ENCODE measurements around the gene GBP3.
"Not testable (repeated sequence)": the region's sequence is repeated elsewhere in the genome, so short reads cannot be mapped to it uniquely, and the experiment has no call there.

GBP3 gene, protein sequence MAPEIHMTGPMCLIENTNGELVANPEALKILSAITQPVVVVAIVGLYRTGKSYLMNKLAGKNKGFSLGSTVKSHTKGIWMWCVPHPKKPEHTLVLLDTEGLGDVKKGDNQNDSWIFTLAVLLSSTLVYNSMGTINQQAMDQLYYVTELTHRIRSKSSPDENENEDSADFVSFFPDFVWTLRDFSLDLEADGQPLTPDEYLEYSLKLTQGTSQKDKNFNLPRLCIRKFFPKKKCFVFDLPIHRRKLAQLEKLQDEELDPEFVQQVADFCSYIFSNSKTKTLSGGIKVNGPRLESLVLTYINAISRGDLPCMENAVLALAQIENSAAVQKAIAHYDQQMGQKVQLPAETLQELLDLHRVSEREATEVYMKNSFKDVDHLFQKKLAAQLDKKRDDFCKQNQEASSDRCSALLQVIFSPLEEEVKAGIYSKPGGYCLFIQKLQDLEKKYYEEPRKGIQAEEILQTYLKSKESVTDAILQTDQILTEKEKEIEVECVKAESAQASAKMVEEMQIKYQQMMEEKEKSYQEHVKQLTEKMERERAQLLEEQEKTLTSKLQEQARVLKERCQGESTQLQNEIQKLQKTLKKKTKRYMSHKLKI

DNA sequence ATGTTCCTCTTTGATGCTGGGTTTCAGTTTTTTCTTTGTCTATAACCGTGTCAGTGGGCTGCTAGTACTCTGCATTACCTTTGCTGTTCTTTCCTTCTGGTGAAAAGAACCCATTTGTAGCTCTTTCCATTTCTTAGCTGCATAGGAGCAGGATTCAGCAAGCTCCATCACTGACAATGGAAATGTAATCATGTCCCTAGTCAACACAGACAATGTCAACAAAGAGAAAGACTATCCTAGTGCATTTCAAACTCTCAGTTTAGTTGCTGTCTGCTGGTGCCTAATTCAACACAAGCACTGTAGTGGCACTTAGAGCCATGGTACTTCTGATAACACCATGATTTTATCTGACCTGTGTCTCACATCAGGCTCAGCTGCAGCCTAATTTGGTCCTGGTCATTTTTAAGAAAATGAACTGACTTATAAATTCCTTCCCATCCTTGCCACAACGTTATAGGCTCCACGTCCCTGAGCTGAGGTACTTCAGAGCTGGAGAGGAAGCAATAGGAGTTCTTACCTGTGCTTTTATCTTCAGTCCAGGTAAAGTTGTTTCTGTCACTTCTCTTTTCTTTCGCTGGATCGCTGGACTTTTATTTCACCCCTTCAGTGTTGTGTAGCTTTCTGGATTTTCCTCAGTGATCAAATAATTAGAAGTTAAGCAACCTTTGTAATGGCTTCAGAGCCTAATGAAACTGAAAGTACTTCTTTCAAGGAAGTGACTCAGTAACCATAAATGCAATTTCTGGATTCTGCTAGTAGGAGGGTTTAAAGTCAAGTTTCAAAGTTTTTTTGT, at the start of gene GBP3:
Gene GBP3 (minus strand): TSS at position 700 of the 793 bp plus-strand sequence. CDS start 2,145 bp downstream, outside the sequence.
- H3K27me3 Mint-ChIP-seq: no peaks in the 10 kb centered on the region
- H3K4me3 Mint-ChIP-seq: peak within 1 kb of the TSS; percentile 87
- peaks cover 26% of the 10 kb centered on the region for H3K4me1 Mint-ChIP-seq
- H3K27ac Mint-ChIP-seq: peak within 1 kb of the TSS; percentile 75
- ATAC-seq: peak; percentile 56
- peaks cover 7% of the 10 kb centered on the region for H3K9me3 Mint-ChIP-seq
- peaks cover 30% of the 10 kb centered on the region for H3K36me3 Mint-ChIP-seq

DNA sequence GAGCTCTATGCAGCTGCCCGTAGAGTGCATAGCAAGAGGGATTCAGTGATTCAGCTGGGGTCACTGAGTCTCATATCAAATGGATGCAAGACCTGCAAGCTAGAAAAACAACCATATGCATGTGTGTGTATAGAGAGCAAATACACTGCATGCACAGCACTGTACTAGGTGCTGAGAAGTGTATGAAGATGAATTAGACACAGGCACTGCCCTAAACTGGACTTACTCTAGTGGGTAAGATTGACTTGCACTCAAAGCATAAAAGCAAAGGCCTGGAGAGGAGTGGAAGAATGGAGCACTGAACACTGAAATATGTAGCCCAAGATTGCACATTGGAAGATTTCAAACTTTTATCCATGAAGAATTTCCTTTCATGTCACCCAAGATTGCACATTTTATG, 47.8 kb upstream of the GBP3 start:
- Mint-ChIP-seq H3K4me3 (no peak overlapping the region), H3K27ac (peak overlapping the region; percentile 74), H3K4me1 (peaks cover 11% of the 10 kb centered on the region), H3K9me3 (peaks cover 11% of the 10 kb centered on the region), H3K27me3 (no peaks in the 10 kb centered on the region), H3K36me3 (peaks cover 20% of the 10 kb centered on the region)
- ATAC-seq: no peak

DNA sequence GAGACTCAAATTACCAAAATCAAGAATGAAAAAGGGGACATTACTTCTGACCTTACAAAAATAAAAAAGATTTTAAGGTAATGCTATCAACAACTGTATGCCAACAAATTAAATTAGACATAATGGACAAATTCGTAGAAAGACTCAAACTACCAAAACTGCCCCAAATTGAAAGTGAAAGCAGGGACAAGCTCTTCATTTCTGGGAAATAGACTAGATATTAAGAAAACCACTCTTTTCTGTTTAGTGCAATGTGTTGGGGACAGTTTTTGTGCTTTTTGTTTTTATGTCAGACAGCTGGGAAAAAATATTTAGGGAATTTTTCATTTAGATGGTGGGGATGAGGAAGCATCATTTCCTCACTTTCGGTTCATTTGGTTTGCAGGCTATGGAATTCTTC, 47.3 kb upstream of the GBP3 start:
- Mint-ChIP-seq H3K27ac (peak overlapping the region; percentile 74), H3K4me3 (peak overlapping the region; percentile 68), H3K36me3 (peaks cover 18% of the 10 kb centered on the region), H3K9me3 (peaks cover 11% of the 10 kb centered on the region), H3K4me1 (peaks cover 11% of the 10 kb centered on the region), H3K27me3 (no peaks in the 10 kb centered on the region)
- ATAC-seq: no peak

DNA sequence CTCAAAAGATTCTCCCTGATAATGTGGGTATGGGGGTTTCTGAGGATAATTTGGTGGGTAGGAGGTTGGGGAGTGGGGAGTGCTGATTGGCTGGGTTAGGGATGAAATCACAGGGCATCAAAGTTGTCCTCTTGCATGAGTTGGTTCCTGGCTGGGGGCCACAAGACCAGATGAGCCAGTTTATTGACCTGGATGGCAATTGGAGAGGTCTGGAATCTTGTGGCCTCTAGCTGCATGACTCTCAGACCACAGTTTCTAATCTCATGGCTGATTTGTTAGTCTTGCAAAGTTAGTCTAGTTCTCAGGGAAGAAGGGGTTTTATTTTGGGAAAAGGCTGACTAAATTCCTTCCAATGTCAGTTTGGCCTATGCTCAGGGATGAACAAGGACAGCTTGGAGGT, 45.6 kb upstream of the GBP3 start:
- Mint-ChIP-seq H3K27ac (no peak overlapping the region), H3K4me3 (no peak overlapping the region), H3K36me3 (peaks cover 6% of the 10 kb centered on the region), H3K27me3 (no peaks in the 10 kb centered on the region), H3K9me3 (peaks cover 3% of the 10 kb centered on the region), H3K4me1 (peaks cover 26% of the 10 kb centered on the region)
- ATAC-seq: no peak

DNA sequence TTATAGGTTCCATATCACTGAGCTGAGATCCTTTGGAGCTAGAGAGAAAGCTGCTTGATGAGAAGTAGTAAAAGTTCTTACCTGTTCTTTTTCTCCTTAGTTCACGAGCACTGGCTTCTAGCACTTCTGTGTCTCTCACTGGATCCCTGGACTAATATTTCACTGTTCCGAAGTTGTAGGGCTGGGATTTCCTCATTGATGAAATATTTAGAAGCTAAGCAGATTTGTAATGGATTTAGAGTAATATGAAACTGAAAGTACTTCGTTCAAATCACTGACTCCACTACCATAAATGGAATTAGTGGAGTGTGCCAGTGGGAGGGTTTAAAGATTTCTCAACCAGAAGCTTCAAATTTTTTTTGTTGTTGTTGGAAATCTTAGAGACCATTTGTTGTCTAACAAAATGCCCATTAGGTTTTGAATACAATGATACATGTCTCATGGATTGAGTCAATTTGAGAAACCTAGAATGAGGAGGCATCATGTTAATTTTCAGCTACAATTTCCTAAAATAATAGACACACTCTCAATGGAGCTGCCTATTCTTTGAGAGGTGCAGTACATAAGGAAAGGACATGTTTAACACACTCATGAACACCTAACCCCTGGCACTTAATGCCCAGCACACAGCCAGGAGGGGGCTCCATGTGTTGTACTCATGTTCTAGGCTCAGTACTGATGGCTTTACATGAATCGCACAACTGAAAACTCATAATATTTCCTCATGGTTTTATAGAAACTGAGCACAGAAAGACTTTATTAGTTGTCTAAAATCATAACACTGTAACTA, 42.6 kb upstream of the GBP3 start, which contains the start of gene GBP1:
Gene GBP1 (minus strand): TSS at position 130 of the 790 bp plus-strand sequence. CDS start 1,974 bp downstream, outside the sequence.
- Mint-ChIP-seq H3K27me3 (no peaks in the 10 kb centered on the region), H3K4me1 (peaks cover 46% of the 10 kb centered on the region), H3K27ac (peak within 1 kb of the TSS; percentile 97), H3K9me3 (no peaks in the 10 kb centered on the region), H3K36me3 (peaks cover 23% of the 10 kb centered on the region), H3K4me3 (peak within 1 kb of the TSS; percentile 94)
- peak; percentile 67 for ATAC-seq

DNA sequence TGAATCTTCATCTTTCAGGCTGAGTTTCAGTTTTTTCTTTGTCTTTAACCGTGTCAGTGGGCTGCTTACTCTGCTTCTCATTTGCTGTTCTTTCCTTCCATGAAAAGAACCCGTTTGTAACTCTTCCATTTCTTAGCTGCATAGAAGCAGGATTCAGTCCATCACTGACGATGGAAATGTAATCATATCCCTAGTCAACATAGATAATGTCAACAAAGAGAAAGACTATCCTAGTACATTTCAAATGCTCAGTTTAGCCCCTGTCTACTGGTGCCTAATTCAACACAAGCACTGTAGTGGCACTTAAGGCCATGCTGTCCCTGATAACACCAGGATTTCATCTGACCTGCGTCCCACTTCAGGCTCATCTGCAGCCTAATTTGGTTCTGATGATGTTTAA, 42.0 kb upstream of the GBP3 start:
- Mint-ChIP-seq H3K4me1 (peaks cover 40% of the 10 kb centered on the region), H3K9me3 (no peaks in the 10 kb centered on the region), H3K4me3 (peak overlapping the region; percentile 94), H3K27ac (peak overlapping the region; percentile 97), H3K27me3 (no peaks in the 10 kb centered on the region), H3K36me3 (peaks cover 23% of the 10 kb centered on the region)
- ATAC-seq: peak; percentile 65

DNA sequence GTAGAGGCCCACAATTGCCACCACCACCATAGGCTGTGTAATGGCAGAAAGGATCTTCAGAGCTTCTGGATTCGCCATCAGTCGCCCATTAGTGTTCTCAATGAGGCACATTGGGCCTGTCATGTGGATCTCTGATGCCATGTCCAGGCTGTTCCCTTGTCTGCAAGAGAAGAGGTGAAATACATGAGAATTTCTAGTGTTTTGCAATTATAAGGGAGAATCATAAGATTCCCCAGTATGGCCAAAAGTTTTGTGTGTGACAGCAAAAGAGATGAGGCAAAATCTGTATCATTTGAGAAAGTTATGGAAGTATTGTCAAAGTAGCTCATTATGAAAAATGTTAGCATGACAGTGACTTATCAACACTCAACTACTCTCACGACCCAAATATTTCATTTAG, 40.4 kb upstream of the GBP3 start:
- no peak overlapping the region for H3K27ac Mint-ChIP-seq
- H3K9me3 Mint-ChIP-seq: no peaks in the 10 kb centered on the region
- peaks cover 30% of the 10 kb centered on the region for H3K36me3 Mint-ChIP-seq
- ATAC-seq: no peak
- no peaks in the 10 kb centered on the region for H3K27me3 Mint-ChIP-seq
- peaks cover 38% of the 10 kb centered on the region for H3K4me1 Mint-ChIP-seq
- no peak overlapping the region for H3K4me3 Mint-ChIP-seq

DNA sequence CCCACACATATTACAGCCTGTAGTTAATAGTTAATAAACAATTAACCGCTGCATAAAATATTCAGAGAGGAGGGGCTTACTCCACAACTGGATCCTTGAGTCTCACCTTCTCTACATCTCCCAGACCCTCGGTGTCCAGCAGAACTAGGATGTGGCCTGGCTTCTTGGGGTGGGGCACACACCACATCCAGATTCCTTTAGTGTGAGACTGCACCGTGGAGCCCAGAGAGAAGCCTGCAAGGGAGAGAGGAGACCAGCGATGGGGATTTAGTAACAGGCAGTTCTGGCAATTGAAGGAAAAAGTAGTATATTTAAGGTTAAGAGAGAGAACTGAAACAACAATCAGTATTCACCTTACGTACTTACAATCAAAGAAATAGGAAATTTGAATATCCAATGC, 37.4 kb upstream of the GBP3 start:
- H3K9me3 Mint-ChIP-seq: no peaks in the 10 kb centered on the region
- ATAC-seq: no peak
- H3K4me3 Mint-ChIP-seq: no peak overlapping the region
- H3K4me1 Mint-ChIP-seq: peaks cover 38% of the 10 kb centered on the region
- peaks cover 39% of the 10 kb centered on the region for H3K36me3 Mint-ChIP-seq
- no peak overlapping the region for H3K27ac Mint-ChIP-seq
- H3K27me3 Mint-ChIP-seq: no peaks in the 10 kb centered on the region

DNA sequence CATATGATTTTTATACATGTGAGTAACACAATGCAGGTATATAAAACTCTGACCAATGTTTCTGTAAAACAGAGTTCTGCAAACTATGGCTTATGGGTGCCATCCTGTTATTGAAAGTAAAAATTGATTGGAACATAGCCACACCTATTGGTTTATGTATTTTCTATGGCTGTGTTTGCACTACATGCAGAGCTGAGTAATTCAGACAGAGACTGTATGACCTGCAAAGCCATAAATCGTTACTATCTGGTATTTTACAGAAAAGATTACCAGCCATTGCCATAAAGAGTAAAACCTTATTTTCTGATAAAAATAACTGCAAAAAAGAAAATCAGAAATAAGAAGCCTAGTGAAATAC, 29.3 kb upstream of the GBP3 start:
- no peaks in the 10 kb centered on the region for H3K27me3 Mint-ChIP-seq
- no peak overlapping the region for H3K27ac Mint-ChIP-seq
- ATAC-seq: no peak
- no peaks in the 10 kb centered on the region for H3K4me1 Mint-ChIP-seq
- no peak overlapping the region for H3K4me3 Mint-ChIP-seq
- H3K9me3 Mint-ChIP-seq: no peaks in the 10 kb centered on the region
- H3K36me3 Mint-ChIP-seq: peaks cover 50% of the 10 kb centered on the region

DNA sequence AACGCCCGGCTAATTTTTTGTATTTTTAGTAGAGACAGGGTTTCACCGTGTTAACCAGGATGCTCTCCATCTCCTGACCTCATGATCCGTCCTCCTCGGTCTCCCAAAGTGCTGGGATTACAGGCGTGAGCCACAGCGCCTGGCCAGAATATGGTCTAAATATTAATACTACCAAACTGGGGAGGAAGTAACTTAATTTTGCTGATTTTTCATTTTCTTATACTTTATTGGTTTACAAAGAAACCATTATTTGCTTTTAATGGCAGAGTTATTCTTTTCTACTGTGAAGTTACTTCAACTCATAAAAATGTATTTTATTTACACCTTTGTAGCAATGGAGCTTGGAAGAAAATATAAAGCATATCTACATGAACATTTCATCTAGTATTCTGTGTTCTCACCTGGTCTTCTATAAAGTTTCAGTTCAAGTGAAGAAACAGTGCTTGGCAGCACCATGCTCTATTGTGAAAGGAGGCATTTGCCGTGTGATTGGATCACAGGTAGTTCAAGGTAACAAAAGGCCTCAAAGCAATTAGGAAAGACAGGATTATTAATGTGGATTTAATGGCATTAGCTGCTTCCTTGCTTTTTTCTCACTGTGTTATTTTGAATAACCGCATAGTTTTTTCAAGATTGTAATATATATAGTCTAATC, 28.8 kb upstream of the GBP3 start:
- no peaks in the 10 kb centered on the region for H3K27me3 Mint-ChIP-seq
- no peak overlapping the region for H3K27ac Mint-ChIP-seq
- peaks cover 48% of the 10 kb centered on the region for H3K36me3 Mint-ChIP-seq
- ATAC-seq: no peak
- H3K9me3 Mint-ChIP-seq: no peaks in the 10 kb centered on the region
- H3K4me1 Mint-ChIP-seq: no peaks in the 10 kb centered on the region
- no peak overlapping the region for H3K4me3 Mint-ChIP-seq

DNA sequence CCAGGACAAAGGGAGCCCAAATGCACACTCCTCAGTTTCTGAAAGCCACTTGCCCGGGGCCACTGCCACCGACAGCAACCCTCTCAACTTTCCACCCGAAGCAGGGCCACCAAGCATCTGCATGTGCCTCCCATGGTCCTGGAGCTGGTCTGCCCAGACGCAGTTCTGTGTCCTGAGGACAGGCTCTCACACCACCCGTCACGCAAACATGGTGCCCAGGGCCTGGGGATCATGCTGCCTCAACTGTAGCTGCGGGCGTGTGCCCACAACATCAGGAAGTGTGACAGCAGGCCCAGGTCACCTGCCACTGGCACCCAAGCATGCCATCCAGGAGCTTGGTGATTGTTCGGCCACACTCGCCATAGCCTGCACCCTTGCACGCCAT, 28.0 kb upstream of the GBP3 start:
- Mint-ChIP-seq H3K9me3 (no peaks in the 10 kb centered on the region), H3K27ac (peak overlapping the region; percentile 11), H3K36me3 (peaks cover 42% of the 10 kb centered on the region), H3K4me1 (no peaks in the 10 kb centered on the region), H3K4me3 (no peak overlapping the region), H3K27me3 (no peaks in the 10 kb centered on the region)
- no peak for ATAC-seq

DNA sequence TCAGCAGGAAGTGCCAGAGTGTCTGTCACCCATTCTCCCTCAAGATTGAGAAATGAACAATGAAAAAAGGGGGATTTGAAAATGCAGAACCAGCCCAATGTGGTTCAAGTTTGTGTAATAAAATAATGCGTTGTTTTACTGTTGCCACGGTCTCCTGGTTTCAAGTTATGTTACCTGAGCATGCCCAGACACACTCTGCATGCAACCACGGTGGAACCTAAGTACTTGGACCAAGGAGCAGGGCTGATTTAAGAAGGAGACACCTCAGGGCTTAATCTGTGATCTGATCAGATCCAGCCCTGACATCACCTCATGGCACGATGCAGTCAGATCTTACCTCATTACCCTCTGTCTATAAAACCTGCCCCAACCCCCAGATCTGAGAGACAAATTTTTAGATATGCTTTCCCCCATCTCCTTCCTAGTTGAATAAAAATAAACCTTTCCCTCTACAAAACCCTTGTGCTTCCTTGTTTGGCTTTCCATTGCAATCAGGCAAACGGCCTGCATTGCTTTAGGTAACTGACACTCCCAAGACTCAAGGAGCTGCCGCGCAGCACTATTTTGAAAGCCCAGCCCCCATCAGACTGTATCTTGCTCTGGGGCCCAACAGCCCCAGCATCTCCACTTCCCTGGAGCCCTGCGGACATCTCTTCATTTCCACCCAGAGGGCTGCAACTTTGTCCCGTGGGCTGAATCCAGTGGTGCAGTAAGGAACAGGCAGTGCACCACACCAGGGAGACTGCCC, 27.4 kb upstream of the GBP3 start:
- Mint-ChIP-seq H3K36me3 (peaks cover 40% of the 10 kb centered on the region), H3K27ac (peak overlapping the region; percentile 11)
- H3K4me3 Mint-ChIP-seq, H3K9me3 Mint-ChIP-seq, H3K27me3 Mint-ChIP-seq, H3K4me1 Mint-ChIP-seq: not testable (repeated sequence)
- ATAC-seq: peak; percentile 24

DNA sequence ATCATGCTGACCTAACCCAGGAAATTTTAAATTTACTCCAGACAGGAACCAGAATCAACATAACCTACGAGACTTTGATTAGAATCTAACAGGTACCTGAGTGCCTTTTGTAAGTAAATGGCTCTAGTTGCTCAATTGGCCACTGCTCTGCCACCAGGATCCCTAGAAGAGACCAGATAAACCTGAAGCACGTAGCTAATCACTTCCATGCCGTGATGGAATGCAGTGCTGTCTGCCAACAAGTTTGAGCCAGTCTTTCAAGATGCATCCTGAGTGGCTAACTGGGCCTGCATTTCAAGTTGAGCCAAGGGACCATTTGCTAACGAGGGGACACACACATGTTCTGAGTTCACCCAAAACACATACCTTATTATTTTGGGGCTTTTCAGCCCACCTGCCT, 26.5 kb upstream of the GBP3 start:
- H3K4me1 Mint-ChIP-seq, H3K4me3 Mint-ChIP-seq, ATAC-seq, H3K9me3 Mint-ChIP-seq, H3K27me3 Mint-ChIP-seq, H3K27ac Mint-ChIP-seq: not testable (repeated sequence)
- peaks cover 32% of the 10 kb centered on the region for H3K36me3 Mint-ChIP-seq

DNA sequence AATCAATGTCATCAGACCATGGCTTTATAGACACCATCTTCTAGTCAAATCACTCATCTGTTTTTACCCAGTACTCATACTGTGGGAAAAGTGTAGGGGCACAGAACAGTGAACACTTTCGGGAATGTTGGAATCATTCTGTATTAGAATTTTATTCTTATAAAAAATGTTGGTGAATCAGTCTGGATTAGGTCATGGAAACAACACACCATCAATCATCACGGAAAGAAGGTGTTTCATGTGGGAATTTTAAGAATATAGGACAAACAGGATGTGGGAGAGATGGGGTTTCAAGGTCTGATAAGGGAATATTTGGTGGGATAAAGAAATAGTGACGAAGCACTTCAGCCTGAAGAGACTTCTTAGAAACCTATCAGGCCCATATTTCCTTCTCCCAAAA, 25.1 kb upstream of the GBP3 start:
- H3K36me3 Mint-ChIP-seq: peaks cover 29% of the 10 kb centered on the region
- no peak for ATAC-seq
- H3K4me3 Mint-ChIP-seq: no peak overlapping the region
- no peaks in the 10 kb centered on the region for H3K27me3 Mint-ChIP-seq
- peaks cover 3% of the 10 kb centered on the region for H3K9me3 Mint-ChIP-seq
- no peak overlapping the region for H3K27ac Mint-ChIP-seq
- H3K4me1 Mint-ChIP-seq: no peaks in the 10 kb centered on the region
